BLaER1 treated with 17β-estradiol and CSF1 and Interleukin-3, amounts not matched to agents 10 nM and 100 nM (cell line): ENCODE results near the gene GAB4.
"Not testable (repeated sequence)": the region's sequence is repeated elsewhere in the genome, so short reads cannot be mapped to it uniquely, and the experiment has no call there.

Experiments
- H3K27ac ChIP-seq, 11 experiments: shearing (Covaris generic); formaldehyde crosslinking; 2 replicates each; pipeline ENCODE4 v1.8.1; 2022
- H3K27me3 ChIP-seq, 11 experiments: shearing (Covaris generic); formaldehyde crosslinking; 2 replicates each; pipeline ENCODE4 v1.8.1; 2022
- H3K36me3 ChIP-seq, 11 experiments: shearing (Covaris generic); formaldehyde crosslinking; 2 replicates each; pipeline ENCODE4 v1.8.1; 2022
- H3K4me1 ChIP-seq, 10 experiments: shearing (Covaris generic); formaldehyde crosslinking; 2 replicates each; pipeline ENCODE4 v1.8.1; 2022
- H3K4me2 ChIP-seq, 11 experiments: shearing (Covaris generic); formaldehyde crosslinking; 2 replicates each; pipeline ENCODE4 v1.8.1; 2022
- H3K4me3 ChIP-seq, 10 experiments: shearing (Covaris generic); formaldehyde crosslinking; 2 replicates each; pipeline ENCODE4 v1.8.1; 2022
- H3K9ac ChIP-seq, 11 experiments: shearing (Covaris generic); formaldehyde crosslinking; 2 replicates each; pipeline ENCODE4 v1.8.1; 2022
- H3K9me3 ChIP-seq, 11 experiments: shearing (Covaris generic); formaldehyde crosslinking; replicated peaks in 1 of 11; 2 replicates each; pipeline ENCODE4 v1.8.1; 2022
- H4K20me1 ChIP-seq, 11 experiments: shearing (Covaris generic); formaldehyde crosslinking; 2 replicates each; pipeline ENCODE4 v1.8.1; 2022
- Cebpa-rat ChIP-seq, 11 experiments: shearing (Covaris generic); IDR thresholded peaks; 2 replicates each; pipeline ENCODE4 v1.8.1; 2022

GAB4 gene, protein sequence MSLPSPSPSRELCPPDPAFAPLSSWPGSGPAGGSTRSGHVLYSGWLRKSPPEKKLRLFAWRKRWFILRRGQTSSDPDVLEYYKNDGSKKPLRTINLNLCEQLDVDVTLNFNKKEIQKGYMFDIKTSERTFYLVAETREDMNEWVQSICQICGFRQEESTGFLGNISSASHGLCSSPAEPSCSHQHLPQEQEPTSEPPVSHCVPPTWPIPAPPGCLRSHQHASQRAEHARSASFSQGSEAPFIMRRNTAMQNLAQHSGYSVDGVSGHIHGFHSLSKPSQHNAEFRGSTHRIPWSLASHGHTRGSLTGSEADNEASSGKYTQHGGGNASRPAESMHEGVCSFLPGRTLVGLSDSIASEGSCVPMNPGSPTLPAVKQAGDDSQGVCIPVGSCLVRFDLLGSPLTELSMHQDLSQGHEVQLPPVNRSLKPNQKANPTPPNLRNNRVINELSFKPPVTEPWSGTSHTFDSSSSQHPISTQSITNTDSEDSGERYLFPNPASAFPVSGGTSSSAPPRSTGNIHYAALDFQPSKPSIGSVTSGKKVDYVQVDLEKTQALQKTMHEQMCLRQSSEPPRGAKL

DNA sequence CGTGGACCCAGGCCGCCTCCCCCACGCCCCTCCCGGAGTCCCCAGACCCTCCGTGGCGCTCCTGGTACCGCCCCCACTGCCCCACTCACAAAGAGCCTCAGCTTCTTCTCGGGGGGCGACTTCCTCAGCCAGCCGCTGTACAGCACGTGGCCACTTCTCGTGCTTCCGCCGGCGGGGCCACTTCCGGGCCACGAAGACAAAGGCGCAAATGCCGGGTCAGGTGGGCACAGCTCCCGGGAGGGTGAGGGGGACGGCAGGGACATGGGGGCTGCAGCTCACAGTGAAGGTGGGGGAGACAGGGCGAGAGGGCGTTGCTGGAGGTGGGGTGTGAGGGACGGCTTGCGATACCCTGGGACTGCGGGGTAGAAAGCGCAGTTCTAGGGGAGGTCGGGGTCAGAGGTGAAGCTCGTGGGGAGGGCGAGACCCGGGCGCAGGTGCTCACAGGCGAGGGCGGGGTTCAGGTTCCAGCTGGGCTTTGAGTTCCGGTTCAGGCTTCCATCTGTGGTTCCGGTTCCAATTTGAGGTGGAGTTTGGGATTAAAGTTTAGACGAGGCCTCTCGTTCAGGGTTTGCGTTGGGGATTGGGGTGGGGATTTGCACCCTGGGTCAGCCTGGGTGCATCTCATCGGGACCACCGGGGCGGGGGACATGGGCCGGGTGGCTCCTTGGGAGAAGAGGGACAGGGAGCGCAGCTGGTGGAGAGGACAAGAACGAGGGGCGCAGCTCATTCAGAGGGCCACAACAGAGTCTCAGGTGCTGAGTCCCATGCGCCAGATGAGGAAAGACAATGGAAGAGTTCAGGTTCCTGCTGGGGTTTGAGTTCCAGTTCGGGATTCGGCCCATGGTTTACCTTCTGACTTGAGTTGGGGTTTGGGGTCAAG lies at the start of gene GAB4:
Gene GAB4 (minus strand): TSS at position 371 of the 880 bp plus-strand sequence. CDS start 108 bp downstream, at position 263.
- Histone ChIP-seq H3K36me3 (no peaks in the 10 kb centered on the region), H3K27ac (no peak within 1 kb of the TSS), H3K4me1 (no peaks in the 10 kb centered on the region), H4K20me1 (no peaks in the 10 kb centered on the region), H3K4me3 (no peak within 1 kb of the TSS), H3K4me2 (no peak within 1 kb of the TSS), H3K9me3 (peaks cover 5 to 44% (median 32%) of the 10 kb centered on the region in 11 experiments; a peak in 21 of 22 replicates), H3K27me3 (no peaks in the 10 kb centered on the region), H3K9ac (no peak within 1 kb of the TSS)
- no peak for TF ChIP-seq Cebpa-rat (IDR thresholded peaks at IDR 0.05)

- H3K4me3 ChIP-seq, result no peak overlapping the region
- no peak for TF ChIP-seq Cebpa-rat (IDR thresholded peaks at IDR 0.05)
- H3K36me3 ChIP-seq, result no peaks in the 10 kb centered on the region
- H3K4me2 ChIP-seq, result no peak overlapping the region
- H3K9me3 ChIP-seq, result no peaks in the 10 kb centered on the region
- H4K20me1 ChIP-seq, result no peaks in the 10 kb centered on the region
- no peak overlapping the region for H3K27ac ChIP-seq
- H3K4me1 ChIP-seq, result peaks cover 0 to 19% (median 0%) of the 10 kb centered on the region in 10 experiments; a peak in 6 of 20 replicates
- H3K9ac ChIP-seq, result no peak overlapping the region
- no peaks in the 10 kb centered on the region for H3K27me3 ChIP-seq
Measured at GRCh38 chr22:17056807-17057206, 48.8 kb upstream of the GAB4 start.

DNA sequence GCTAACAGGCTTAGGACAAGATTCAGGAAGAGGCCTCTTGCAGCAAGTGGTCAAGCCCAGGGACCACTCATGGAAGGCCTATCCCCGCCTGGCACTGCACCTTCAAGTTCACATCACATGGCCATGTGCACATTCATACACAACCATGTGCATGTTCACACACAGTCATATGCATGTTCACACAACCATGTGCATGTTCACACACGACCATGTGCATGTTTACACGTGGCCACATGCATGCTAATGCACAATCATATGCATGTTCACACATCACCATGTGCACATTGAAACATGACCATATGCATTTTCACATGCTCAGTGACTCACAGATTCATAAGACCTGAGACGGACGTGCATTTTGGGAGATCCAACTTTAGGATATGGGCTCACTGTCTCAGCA lies 48.0 kb upstream of the GAB4 start:
- no peak overlapping the region for H3K4me2 ChIP-seq
- H3K4me3 ChIP-seq, result no peak overlapping the region
- H3K9me3 ChIP-seq, result no peaks in the 10 kb centered on the region
- no peak for TF ChIP-seq Cebpa-rat (IDR thresholded peaks at IDR 0.05)
- H3K9ac ChIP-seq, result no peak overlapping the region
- no peak overlapping the region for H3K27ac ChIP-seq
- no peaks in the 10 kb centered on the region for H4K20me1 ChIP-seq
- peaks cover 0 to 11% (median 0%) of the 10 kb centered on the region in 10 experiments; a peak in 5 of 20 replicates for H3K4me1 ChIP-seq
- H3K36me3 ChIP-seq, result no peaks in the 10 kb centered on the region
- H3K27me3 ChIP-seq, result no peaks in the 10 kb centered on the region

- peaks cover 0 to 24% (median 13%) of the 10 kb centered on the region in 10 experiments; a peak in 14 of 20 replicates for H3K4me1 ChIP-seq
- H3K9ac ChIP-seq, result no peak overlapping the region
- no peaks in the 10 kb centered on the region for H3K36me3 ChIP-seq
- no peak for TF ChIP-seq Cebpa-rat (IDR thresholded peaks at IDR 0.05)
- H3K27ac ChIP-seq, result no peak overlapping the region
- H3K27me3 ChIP-seq, result no peaks in the 10 kb centered on the region
- H3K4me2 ChIP-seq, result peak overlapping the region in 1 of 11 experiments; percentile 68; a peak in 3 of 22 replicates
- no peaks in the 10 kb centered on the region for H3K9me3 ChIP-seq
- no peaks in the 10 kb centered on the region for H4K20me1 ChIP-seq
- H3K4me3 ChIP-seq, result no peak overlapping the region
Measured at GRCh38 chr22:17047656-17048055, 39.6 kb upstream of the GAB4 start.

GRCh38 chr22:17046566-17047348 lies 38.7 kb upstream of the GAB4 start:
- H4K20me1 ChIP-seq, result no peaks in the 10 kb centered on the region
- no peak overlapping the region for H3K4me3 ChIP-seq
- H3K27me3 ChIP-seq, result no peaks in the 10 kb centered on the region
- H3K36me3 ChIP-seq, result no peaks in the 10 kb centered on the region
- H3K27ac ChIP-seq, result no peak overlapping the region
- H3K4me1 ChIP-seq, result peaks cover 0 to 24% (median 13%) of the 10 kb centered on the region in 10 experiments; a peak in 14 of 20 replicates
- no peaks in the 10 kb centered on the region for H3K9me3 ChIP-seq
- H3K4me2 ChIP-seq, result no peak overlapping the region
- no peak overlapping the region for H3K9ac ChIP-seq
- TF ChIP-seq Cebpa-rat (IDR thresholded peaks at IDR 0.05), result no peak

DNA sequence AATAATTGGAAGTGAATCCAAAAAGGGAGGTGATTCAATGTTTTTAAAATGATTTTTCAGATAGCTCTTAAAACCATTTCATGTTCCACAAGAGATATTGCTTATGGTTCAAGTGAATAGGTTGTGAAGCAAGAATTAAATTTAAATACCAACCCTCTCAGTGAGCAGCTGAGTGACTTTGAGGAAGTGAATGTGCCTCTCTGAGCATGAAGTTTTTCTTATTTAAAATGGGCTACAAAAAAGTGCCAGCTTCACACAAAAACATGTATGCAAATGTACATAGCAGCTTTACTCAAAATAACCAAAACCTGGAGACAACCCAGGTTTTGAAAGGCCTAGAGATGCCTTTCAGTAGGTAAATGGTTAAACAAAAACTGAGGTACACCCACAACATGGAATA lies 35.5 kb upstream of the GAB4 start:
- no peak overlapping the region for H3K9ac ChIP-seq
- no peak overlapping the region for H3K4me3 ChIP-seq
- peaks cover 0 to 14% (median 4%) of the 10 kb centered on the region in 10 experiments; a peak in 14 of 20 replicates for H3K4me1 ChIP-seq
- no peak overlapping the region for H3K4me2 ChIP-seq
- no peak for TF ChIP-seq Cebpa-rat (IDR thresholded peaks at IDR 0.05)
- no peaks in the 10 kb centered on the region for H3K9me3 ChIP-seq
- H4K20me1 ChIP-seq, result no peaks in the 10 kb centered on the region
- H3K27me3 ChIP-seq, result no peaks in the 10 kb centered on the region
- no peaks in the 10 kb centered on the region for H3K36me3 ChIP-seq
- no peak overlapping the region for H3K27ac ChIP-seq

GRCh38 chr22:17036842-17037711 lies 29.1 kb upstream of the GAB4 start:
- H4K20me1 ChIP-seq, H3K9ac ChIP-seq, H3K36me3 ChIP-seq, H3K9me3 ChIP-seq, H3K27ac ChIP-seq: not testable (repeated sequence)
- Histone ChIP-seq H3K4me1 (peaks cover 0 to 12% (median 7%) of the 10 kb centered on the region in 10 experiments; a peak in 11 of 20 replicates), H3K27me3 (peaks cover 21 to 31% (median 27%) of the 10 kb centered on the region in 11 experiments), H3K4me3 (0 out of 20 replicates have a peak overlapping the region, but pooled peaks of 1 of the 10 experiments have one; percentile 10), H3K4me2 (peak overlapping the region in 2 of 11 experiments; percentile 26 to 55; a peak in 3 of 22 replicates)

DNA sequence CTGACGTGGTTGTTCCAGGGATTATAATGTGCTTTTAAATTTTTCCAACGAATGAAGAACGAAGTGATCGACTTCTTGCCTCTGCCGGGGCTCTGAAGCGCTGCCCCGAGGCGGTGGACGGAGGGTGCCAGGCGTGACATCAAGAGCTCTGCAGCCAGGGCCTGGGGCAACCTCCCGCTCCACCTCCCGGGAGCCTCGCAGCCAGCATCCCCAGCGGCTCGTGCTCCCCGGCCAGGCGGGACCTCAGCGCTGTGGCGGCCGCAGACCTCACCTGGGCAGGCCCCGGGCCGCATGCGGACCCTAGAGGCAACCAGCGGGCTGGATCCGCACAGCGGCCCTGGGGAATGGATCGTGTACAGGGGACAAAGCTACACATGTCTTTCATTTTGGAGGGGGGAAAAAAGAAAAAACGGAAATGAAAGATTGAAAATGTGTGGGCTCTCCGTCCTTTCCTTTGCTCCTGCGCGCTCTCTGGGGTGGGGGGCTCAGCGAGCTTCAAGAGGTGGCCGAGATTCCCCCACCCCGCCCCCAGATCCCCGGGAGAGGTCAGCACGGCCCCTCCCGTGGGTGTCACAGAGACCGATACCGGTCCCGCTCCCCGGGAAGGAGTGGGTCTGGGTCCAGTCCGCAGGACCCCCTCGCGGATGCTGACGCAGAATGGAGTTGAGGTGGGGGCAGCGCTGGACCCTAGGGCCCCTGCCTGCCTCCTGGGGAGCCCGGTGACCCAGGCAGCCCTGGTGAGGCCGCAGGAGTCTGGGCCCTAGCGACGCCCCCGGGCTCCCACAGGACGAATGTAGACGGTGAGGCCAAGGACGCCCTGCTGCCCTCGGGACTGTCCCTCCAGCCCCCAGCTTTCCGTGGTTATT lies 28.2 kb upstream of the GAB4 start:
- Histone ChIP-seq H3K27me3 (peaks cover 21 to 31% (median 27%) of the 10 kb centered on the region in 11 experiments), H3K4me1 (peaks cover 0 to 16% (median 11%) of the 10 kb centered on the region in 10 experiments; a peak in 11 of 20 replicates), H3K4me2 (peak overlapping the region in 7 of 11 experiments; percentile 12 to 67 (median 23); a peak in 8 of 22 replicates), H3K4me3 (peak overlapping the region in 2 of 10 experiments; percentile 10 to 27; a peak in 1 of 20 replicates)
- H4K20me1 ChIP-seq, H3K9me3 ChIP-seq, H3K9ac ChIP-seq, H3K36me3 ChIP-seq, H3K27ac ChIP-seq: not testable (repeated sequence)
